MG63 (cell line): ENCODE data around the gene LSM10. TPM values are rescaled to one million over a fixed set of nuclear protein-coding genes. Genes with fewer than 3 reads are reported as not detected.

Source experiments
- DNase-seq: peaks from one replicate; pipeline ENCODE4 v3.0.0-alpha.2; 2020
- H3K27me3 ChIP-seq: fragments of 250-450 bp; sonication (Bioruptor Pico); 2 replicates; pipeline ENCODE4 v1.5.1; 2020; ENCODE audit warnings: mild to moderate bottlenecking, moderate library complexity
- H3K36me3 ChIP-seq: fragments of 250-450 bp; sonication (Bioruptor Pico); 2 replicates; pipeline ENCODE4 v1.5.1; 2020; ENCODE audit warnings: mild to moderate bottlenecking, moderate library complexity
- H3K4me3 ChIP-seq: fragments of 250-450 bp; sonication (Bioruptor Pico); 2 replicates; pipeline ENCODE4 v1.5.1; 2020; ENCODE audit warnings: mild to moderate bottlenecking, moderate library complexity
- H3K9me3 ChIP-seq: fragments of 250-450 bp; sonication (Bioruptor Pico); 2 replicates; pipeline ENCODE4 v1.5.1; 2020; ENCODE audit warnings: mild to moderate bottlenecking, moderate library complexity
- total RNA-seq: library from RNA; depleted of rRNA; stranded (reverse); fragments of >200 nt; shearing (Covaris generic); gene quantifications from 2 replicates; pipeline ENCODE4 v1.2.3, GENCODE V29; 2014; ENCODE audit warnings: low replicate concordance

The LSM10 gene
- total RNA-seq, 1 experiment from 2014 or later: 32.0 TPM

GRCh38 chr1:36369061-36369861, 28.4 kb downstream of the LSM10 start:
- Histone ChIP-seq H3K27me3 (no peaks in the 10 kb centered on the region), H3K9me3 (no peaks in the 10 kb centered on the region), H3K36me3 (peaks cover 41% of the 10 kb centered on the region), H3K4me3 (no peak overlapping the region)
- peak; percentile 50 for DNase-seq

DNA sequence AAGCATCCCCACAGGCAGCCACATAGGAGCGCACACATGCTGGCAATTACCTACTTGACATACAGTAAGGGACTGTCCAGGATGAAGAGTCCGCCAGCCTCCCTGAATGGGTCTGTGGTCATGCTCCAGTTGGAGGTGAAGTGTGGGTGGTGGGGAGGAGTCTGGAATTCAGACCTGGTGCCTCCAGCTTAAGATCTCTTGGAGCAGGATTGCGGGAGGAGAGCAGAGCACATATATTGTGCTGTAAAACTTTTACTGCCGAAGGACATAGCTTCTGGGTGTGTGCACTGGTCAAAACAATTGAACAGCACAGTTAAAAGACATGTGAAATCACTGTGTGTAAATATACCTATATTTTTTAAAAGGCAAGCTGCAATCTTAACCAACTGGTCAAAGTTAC, 29.9 kb downstream of the LSM10 start:
- no peak for DNase-seq
- Histone ChIP-seq H3K36me3 (peaks cover 43% of the 10 kb centered on the region), H3K27me3 (no peaks in the 10 kb centered on the region), H3K4me3 (no peak overlapping the region), H3K9me3 (no peaks in the 10 kb centered on the region)

DNA sequence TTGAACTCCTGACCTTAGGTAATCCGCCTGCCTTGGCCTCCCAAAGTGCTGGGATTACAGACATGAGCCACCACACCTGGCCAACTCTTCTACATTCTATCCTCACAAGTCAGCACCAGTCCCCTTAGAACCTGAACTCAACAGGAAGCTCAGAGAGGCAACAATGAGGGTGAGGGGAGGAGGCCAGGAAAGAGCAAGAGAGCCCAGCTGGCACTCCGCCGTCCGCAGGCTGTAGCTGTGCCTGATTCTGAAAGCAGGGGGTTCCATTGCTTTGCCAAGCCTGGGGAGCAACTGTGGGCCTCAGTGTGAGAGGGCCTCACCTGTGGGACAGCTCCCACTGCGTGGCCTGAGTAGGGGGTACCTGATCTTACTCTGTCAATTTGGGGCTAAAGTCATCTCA, 30.6 kb downstream of the LSM10 start:
- Histone ChIP-seq H3K27me3 (no peaks in the 10 kb centered on the region), H3K4me3 (no peak overlapping the region), H3K9me3 (no peaks in the 10 kb centered on the region), H3K36me3 (peaks cover 46% of the 10 kb centered on the region)
- DNase-seq: no peak

- Histone ChIP-seq H3K9me3 (no peaks in the 10 kb centered on the region), H3K27me3 (no peaks in the 10 kb centered on the region), H3K4me3 (no peak overlapping the region), H3K36me3 (peaks cover 42% of the 10 kb centered on the region)
- DNase-seq: no peak
Observed at GRCh38 chr1:36366091-36366661, 31.5 kb downstream of the LSM10 start.

- Histone ChIP-seq H3K9me3 (no peaks in the 10 kb centered on the region), H3K27me3 (no peaks in the 10 kb centered on the region), H3K4me3 (no peak overlapping the region), H3K36me3 (peaks cover 42% of the 10 kb centered on the region)
- DNase-seq: no peak
Observed at GRCh38 chr1:36365381-36365780, 32.3 kb downstream of the LSM10 start.

- peak; percentile 58 for DNase-seq
- no peak overlapping the region for H3K4me3 ChIP-seq
- no peaks in the 10 kb centered on the region for H3K27me3 ChIP-seq
- no peaks in the 10 kb centered on the region for H3K9me3 ChIP-seq
- H3K36me3 ChIP-seq: peaks cover 56% of the 10 kb centered on the region
Observed at GRCh38 chr1:36359911-36360550, 37.7 kb downstream of the LSM10 start.

DNA sequence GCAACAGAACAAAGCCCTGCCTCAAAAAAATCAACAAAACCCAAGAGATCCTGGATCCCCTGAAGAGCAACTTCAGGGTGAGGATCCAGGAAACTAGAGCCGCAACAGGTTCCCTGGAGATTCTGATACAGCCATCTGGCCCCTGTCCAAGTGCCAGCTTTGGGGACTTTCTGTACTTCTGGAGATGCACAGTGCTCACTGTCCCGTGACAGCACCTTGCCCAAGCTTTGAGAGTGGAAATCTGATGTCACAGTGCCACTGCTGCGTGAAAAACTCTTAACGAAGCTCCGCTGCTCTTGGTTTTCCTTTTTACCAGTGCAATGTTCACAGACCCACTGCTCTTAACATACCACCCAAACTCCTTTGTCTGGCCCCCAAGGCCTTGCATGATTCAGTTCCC, 38.3 kb downstream of the LSM10 start:
- no peaks in the 10 kb centered on the region for H3K9me3 ChIP-seq
- DNase-seq: no peak
- no peaks in the 10 kb centered on the region for H3K27me3 ChIP-seq
- H3K4me3 ChIP-seq: no peak overlapping the region
- peaks cover 61% of the 10 kb centered on the region for H3K36me3 ChIP-seq

DNA sequence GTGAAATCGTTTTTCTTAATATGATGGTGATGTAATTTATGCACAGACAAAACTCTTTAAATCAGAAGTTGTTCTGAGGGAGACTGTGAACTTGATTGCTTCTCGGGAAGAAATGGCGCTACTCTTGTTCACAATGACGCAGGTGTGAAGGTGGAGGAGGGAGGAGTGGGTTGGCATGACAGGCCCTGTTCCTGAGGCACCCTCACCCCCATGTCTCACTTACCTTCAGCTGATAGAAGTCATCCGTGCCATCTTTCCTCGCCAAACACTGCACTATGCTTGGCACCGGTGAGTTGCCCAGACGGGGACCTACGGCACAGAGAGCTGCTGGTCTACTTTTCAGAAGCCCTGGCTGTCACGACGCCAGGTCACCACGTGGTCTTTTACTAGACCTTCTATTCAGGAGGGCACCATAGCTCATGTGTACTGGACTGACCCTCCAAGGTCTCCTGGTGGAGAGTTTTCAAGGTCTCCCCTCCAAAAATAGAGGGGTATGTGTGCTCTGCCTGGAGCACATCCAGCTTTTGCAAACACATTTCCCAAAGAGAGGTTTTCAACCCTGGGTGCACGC, 39.1 kb downstream of the LSM10 start:
- Histone ChIP-seq H3K4me3 (no peak overlapping the region), H3K27me3 (no peaks in the 10 kb centered on the region), H3K36me3 (peaks cover 61% of the 10 kb centered on the region), H3K9me3 (no peaks in the 10 kb centered on the region)
- DNase-seq: no peak

- H3K4me3 ChIP-seq: no peak overlapping the region
- peaks cover 63% of the 10 kb centered on the region for H3K36me3 ChIP-seq
- no peaks in the 10 kb centered on the region for H3K9me3 ChIP-seq
- DNase-seq: no peak
- H3K27me3 ChIP-seq: no peaks in the 10 kb centered on the region
Observed at GRCh38 chr1:36355811-36356210, 41.9 kb downstream of the LSM10 start.

DNA sequence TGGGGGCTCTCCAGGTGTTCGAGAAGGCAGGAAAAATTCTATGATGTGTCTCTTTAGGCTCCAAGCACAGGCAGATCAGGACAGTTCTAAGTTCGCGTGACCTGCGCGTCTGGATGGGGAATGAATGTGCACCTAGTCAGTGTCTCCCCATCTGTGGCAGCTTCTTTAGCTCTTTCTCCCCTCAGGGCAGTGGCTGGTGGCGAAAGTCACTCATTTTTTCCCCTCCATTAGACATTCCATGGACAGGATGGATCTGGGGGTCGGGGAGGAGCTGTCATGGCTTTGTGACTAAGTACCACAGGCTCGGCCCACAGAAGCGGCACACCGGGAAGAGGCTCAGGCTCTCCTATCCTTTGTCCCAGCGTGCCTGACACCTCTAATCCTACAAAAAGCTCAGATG, 43.2 kb downstream of the LSM10 start:
- no peak for DNase-seq
- Histone ChIP-seq H3K27me3 (no peaks in the 10 kb centered on the region), H3K4me3 (no peak overlapping the region), H3K9me3 (no peaks in the 10 kb centered on the region), H3K36me3 (peaks cover 66% of the 10 kb centered on the region)

- Histone ChIP-seq H3K27me3 (no peaks in the 10 kb centered on the region), H3K9me3 (no peaks in the 10 kb centered on the region), H3K4me3 (no peak overlapping the region), H3K36me3 (peaks cover 66% of the 10 kb centered on the region)
- DNase-seq: peak; percentile 54
Observed at GRCh38 chr1:36352910-36353878, 44.5 kb downstream of the LSM10 start.

DNA sequence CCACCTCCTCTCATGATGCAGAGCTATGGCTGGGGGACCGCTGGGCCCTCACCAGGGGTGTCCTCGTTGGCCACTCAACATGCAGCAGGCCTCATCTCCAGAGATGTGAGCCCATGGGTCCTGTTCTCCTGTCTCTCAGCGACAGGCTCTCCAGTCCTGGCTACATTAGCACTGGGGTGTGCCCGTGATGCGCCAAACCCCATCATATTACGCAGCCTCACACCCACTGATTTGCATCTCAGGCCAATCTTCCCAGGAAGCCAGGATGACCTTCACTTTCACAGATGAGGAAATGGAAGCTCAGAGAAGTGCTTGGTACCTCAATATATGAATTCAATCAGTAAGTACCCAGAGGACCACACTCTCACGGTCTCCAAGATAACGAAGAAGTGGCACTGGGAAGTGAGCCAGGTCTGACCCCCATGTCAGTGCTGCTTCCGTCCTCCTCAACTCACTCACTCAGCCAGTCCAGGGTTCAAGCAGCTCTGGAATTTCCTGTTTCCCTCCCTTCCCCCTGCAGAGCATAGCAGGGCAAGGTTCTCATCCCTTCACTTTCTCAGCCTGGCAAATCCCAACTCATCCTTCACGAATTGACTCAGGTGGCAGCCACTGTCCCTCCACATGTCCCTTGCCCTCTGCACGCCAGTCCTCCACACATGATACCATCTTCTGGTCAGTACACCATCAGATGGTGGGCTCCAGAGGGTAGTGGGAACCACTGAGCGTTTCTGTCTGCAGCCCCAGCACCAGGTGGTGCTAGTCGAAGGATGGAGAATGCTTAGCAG, 45.4 kb downstream of the LSM10 start:
- H3K27me3 ChIP-seq: no peaks in the 10 kb centered on the region
- no peaks in the 10 kb centered on the region for H3K9me3 ChIP-seq
- peaks cover 64% of the 10 kb centered on the region for H3K36me3 ChIP-seq
- DNase-seq: no peak
- no peak overlapping the region for H3K4me3 ChIP-seq

- DNase-seq: peak; percentile 89
Observed at GRCh38 chr1:36351227-36351977, 46.3 kb downstream of the LSM10 start.

GRCh38 chr1:36350659-36351226, 47.0 kb downstream of the LSM10 start:
- peaks cover 66% of the 10 kb centered on the region for H3K36me3 ChIP-seq
- H3K27me3 ChIP-seq: no peaks in the 10 kb centered on the region
- DNase-seq: peak; percentile 84
- no peaks in the 10 kb centered on the region for H3K9me3 ChIP-seq
- no peak overlapping the region for H3K4me3 ChIP-seq

More at GRCh38 chr1:36351227-36351977, 46.3 kb downstream of the LSM10 start:
- no peak overlapping the region for H3K4me3 ChIP-seq
- H3K27me3 ChIP-seq: no peaks in the 10 kb centered on the region
- H3K36me3 ChIP-seq: peaks cover 65% of the 10 kb centered on the region
- no peaks in the 10 kb centered on the region for H3K9me3 ChIP-seq

GRCh38 chr1:36349839-36350238, 47.9 kb downstream of the LSM10 start:
- H3K27me3 ChIP-seq: no peaks in the 10 kb centered on the region
- H3K4me3 ChIP-seq: no peak overlapping the region
- DNase-seq: peak; percentile 22
- no peaks in the 10 kb centered on the region for H3K9me3 ChIP-seq
- peaks cover 63% of the 10 kb centered on the region for H3K36me3 ChIP-seq
